HUES6 (cell line): ENCODE data around the gene USP38.
"Not testable (repeated sequence)": the region's sequence is repeated elsewhere in the genome, so short reads cannot be mapped to it uniquely, and the experiment has no call there.

Experiments
- H3K27ac ChIP-seq: 2 replicates; pipeline ENCODE4 v1.7.0; 2013; ENCODE audit warnings: low read depth, mild to moderate bottlenecking, low read length, inconsistent platforms
- H3K27me3 ChIP-seq: 2 replicates; pipeline ENCODE4 v1.6.1; 2013; ENCODE audit warnings: low read length; ENCODE audit not compliant: control insufficient read depth, insufficient read depth
- H3K36me3 ChIP-seq: 2 replicates; pipeline ENCODE4 v1.6.1; 2013; ENCODE audit warnings: low read length; ENCODE audit not compliant: control insufficient read depth, insufficient read depth
- H3K4me1 ChIP-seq: 2 replicates; pipeline ENCODE4 v1.6.1; 2013; ENCODE audit warnings: low read length; ENCODE audit not compliant: control insufficient read depth, insufficient read depth
- H3K4me3 ChIP-seq: 2 replicates; pipeline ENCODE4 v1.5.1; 2013; ENCODE audit warnings: low read depth, low read length
- H3K9ac ChIP-seq: one replicate; pipeline ENCODE4 v1.6.1; 2013; ENCODE audit warnings: mild to moderate bottlenecking, low read length
- H3K9me3 ChIP-seq: 2 replicates; pipeline ENCODE4 v1.6.1; 2013; ENCODE audit warnings: low read depth, low read length; ENCODE audit not compliant: control insufficient read depth, insufficient read depth

Gene USP38, protein sequence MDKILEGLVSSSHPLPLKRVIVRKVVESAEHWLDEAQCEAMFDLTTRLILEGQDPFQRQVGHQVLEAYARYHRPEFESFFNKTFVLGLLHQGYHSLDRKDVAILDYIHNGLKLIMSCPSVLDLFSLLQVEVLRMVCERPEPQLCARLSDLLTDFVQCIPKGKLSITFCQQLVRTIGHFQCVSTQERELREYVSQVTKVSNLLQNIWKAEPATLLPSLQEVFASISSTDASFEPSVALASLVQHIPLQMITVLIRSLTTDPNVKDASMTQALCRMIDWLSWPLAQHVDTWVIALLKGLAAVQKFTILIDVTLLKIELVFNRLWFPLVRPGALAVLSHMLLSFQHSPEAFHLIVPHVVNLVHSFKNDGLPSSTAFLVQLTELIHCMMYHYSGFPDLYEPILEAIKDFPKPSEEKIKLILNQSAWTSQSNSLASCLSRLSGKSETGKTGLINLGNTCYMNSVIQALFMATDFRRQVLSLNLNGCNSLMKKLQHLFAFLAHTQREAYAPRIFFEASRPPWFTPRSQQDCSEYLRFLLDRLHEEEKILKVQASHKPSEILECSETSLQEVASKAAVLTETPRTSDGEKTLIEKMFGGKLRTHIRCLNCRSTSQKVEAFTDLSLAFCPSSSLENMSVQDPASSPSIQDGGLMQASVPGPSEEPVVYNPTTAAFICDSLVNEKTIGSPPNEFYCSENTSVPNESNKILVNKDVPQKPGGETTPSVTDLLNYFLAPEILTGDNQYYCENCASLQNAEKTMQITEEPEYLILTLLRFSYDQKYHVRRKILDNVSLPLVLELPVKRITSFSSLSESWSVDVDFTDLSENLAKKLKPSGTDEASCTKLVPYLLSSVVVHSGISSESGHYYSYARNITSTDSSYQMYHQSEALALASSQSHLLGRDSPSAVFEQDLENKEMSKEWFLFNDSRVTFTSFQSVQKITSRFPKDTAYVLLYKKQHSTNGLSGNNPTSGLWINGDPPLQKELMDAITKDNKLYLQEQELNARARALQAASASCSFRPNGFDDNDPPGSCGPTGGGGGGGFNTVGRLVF

DNA sequence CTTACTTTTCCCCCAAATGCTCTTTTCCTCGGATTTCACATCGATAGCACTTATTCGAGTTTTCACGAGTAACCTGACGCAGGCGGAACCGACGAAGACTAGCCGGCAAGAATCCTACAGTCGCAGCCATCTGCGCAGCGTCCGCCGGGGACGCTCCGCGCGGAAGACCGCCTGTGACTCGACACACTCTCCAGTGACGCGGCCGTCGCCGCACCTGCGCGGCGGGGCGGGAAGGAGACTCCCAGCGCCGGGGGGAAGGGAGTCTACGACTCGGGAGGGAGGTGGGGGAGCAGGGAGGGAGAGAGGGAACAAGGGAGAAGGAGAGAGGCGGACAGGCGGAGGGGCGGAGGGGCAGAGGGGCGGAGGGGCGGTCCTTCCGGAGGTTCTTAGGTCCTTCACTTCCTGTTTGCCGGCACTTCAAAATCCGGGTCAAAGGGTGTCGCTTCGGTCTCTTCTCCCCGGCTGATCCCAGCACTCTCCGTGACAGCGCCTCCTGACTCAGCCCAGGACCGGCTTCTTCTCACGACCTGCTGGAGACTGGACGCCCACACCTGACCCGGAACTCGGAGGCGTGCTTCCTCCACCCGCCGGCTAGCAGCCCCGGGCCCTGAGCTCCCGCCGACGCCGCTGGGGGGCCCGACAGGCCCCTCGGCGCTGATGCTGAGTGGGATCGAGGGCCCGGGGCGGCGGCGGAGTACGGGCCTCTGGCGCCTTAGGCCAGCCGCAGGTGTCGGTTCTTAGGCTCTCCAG, at the start of gene USP38:
Gene USP38 (plus strand): TSS at position 415 of the 750 bp plus-strand sequence. CDS start 534 bp downstream, outside the sequence.
- Histone ChIP-seq H3K4me1 (peaks cover 5% of the 10 kb centered on the region; the same call in 1 of the 2 replicates), H3K27ac (peak within 1 kb of the TSS; percentile 75), H3K4me3 (peak within 1 kb of the TSS; percentile 84), H3K9me3 (no peaks in the 10 kb centered on the region), H3K27me3 (no peaks in the 10 kb centered on the region), H3K36me3 (peaks cover 20% of the 10 kb centered on the region), H3K9ac (peak within 1 kb of the TSS; percentile 87)

DNA sequence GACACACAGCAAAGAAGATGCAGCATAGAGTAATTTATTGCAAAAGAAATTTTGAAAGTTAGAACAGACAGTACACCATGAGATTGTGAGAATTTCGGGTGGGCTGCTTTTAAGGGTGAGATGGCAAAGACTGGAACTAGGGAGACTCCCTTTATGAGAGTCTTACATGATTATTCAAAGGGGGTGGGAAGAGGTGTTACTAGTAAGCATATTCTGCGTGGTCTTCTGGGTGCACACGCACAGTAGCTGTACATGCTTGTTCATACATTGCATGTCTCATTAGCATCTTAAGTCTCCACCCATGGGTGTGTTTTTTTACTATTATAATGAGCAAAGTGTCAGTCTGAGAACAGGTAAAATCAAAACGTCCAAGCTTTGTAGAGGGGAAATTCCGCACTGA, 49.4 kb upstream of the USP38 start:
- H3K9me3 ChIP-seq: no peaks in the 10 kb centered on the region
- H3K27ac ChIP-seq: no peak overlapping the region
- no peaks in the 10 kb centered on the region for H3K27me3 ChIP-seq
- no peaks in the 10 kb centered on the region for H3K36me3 ChIP-seq
- peaks cover 4% of the 10 kb centered on the region; the same call in 1 of the 2 replicates for H3K4me1 ChIP-seq
- no peak overlapping the region for H3K4me3 ChIP-seq
- H3K9ac ChIP-seq: no peak overlapping the region

DNA sequence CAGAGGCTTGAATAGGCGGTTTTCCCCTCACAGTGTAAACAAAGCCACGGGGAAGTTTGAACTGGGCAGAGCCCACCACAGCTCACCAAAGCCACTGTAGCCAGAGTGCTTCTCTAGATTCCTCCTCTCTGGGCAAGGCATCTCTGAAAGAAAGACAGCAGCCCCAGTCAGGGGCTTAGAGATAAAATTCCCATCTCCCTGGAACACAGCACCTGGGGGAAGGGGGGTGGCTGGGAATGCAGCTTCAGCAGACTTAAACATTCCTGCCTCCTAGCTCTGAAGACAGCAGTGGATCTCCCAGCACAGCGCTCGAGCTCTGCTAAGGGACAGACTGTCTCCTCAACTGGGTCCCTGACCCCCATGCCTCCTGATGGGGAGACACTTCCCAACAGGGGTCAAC, 44.0 kb upstream of the USP38 start:
- peaks cover 6% of the 10 kb centered on the region; the same call in 1 of the 2 replicates for H3K4me1 ChIP-seq
- H3K9me3 ChIP-seq: no peaks in the 10 kb centered on the region
- H3K27ac ChIP-seq: no peak overlapping the region
- no peak overlapping the region for H3K4me3 ChIP-seq
- H3K9ac ChIP-seq: no peak overlapping the region
- H3K36me3 ChIP-seq: no peaks in the 10 kb centered on the region
- no peaks in the 10 kb centered on the region for H3K27me3 ChIP-seq

DNA sequence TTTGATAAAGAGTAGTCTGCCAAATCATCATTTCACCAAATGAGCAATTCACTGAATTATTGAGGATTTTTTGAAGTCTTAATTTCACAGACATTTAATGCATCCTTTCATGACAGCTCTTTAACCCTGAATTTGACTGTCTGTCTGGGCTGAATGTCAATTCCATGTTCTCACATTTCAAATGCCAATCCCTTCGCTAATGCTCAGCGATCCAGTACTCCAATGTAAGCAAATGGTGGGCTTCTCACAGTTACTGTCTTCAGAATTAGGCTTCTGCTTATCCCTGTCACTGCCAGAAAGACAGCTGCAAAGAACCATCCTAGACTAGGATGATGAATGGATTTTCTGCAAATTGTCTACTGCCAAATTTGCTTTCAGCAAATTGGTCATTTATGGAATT, 36.2 kb upstream of the USP38 start:
- H3K4me3 ChIP-seq: no peak overlapping the region
- H3K36me3 ChIP-seq: no peaks in the 10 kb centered on the region
- H3K27me3 ChIP-seq: no peaks in the 10 kb centered on the region
- H3K4me1 ChIP-seq: no peaks in the 10 kb centered on the region
- peaks cover 8% of the 10 kb centered on the region for H3K9me3 ChIP-seq
- no peak overlapping the region for H3K9ac ChIP-seq
- no peak overlapping the region for H3K27ac ChIP-seq

DNA sequence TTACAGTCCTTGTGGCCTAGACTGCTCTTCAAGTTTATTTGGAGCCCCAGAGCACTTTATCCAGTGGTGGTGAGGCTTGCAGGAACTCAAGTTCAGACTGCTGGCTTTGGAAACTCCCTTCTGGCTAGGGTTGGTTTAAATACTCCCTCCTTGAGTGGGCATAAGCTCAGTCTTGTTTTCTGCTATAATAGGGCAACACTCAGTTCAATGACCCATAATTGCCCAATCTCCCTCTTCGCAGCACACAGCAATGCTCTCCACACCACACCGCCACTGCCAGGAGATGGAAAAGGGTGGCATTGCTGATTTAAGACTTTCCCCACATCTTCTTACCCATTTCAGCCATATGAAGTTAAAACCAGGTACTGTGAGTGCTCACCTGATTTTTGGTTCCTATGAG, 27.9 kb upstream of the USP38 start:
- Histone ChIP-seq H3K27ac (no peak overlapping the region), H3K4me3 (no peak overlapping the region), H3K4me1 (no peaks in the 10 kb centered on the region), H3K9ac (no peak overlapping the region), H3K36me3 (no peaks in the 10 kb centered on the region), H3K9me3 (peaks cover 12% of the 10 kb centered on the region), H3K27me3 (no peaks in the 10 kb centered on the region)

DNA sequence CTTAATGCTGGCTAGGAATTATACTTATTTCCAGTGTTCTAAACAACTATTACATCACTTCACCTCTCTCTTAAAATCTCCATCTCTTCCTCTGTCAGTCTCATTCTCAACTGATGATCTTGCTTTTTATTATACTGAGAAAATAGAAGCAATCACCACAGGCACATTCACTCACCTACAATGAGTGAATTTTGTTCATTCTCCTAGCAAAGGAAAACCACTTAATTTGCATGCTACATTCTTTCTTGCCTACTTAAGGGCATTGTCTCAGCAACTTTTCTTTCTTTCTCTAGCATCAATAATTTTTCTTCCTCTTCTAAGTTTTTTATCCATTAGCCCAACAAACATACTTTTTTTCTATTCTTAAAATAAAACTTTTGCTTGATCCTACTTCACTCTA, 21.1 kb upstream of the USP38 start:
- no peak overlapping the region for H3K27ac ChIP-seq
- no peaks in the 10 kb centered on the region for H3K36me3 ChIP-seq
- H3K4me1 ChIP-seq: no peaks in the 10 kb centered on the region
- no peaks in the 10 kb centered on the region for H3K27me3 ChIP-seq
- H3K4me3 ChIP-seq: no peak overlapping the region
- no peak overlapping the region for H3K9ac ChIP-seq
- H3K9me3 ChIP-seq: peaks cover 16% of the 10 kb centered on the region

DNA sequence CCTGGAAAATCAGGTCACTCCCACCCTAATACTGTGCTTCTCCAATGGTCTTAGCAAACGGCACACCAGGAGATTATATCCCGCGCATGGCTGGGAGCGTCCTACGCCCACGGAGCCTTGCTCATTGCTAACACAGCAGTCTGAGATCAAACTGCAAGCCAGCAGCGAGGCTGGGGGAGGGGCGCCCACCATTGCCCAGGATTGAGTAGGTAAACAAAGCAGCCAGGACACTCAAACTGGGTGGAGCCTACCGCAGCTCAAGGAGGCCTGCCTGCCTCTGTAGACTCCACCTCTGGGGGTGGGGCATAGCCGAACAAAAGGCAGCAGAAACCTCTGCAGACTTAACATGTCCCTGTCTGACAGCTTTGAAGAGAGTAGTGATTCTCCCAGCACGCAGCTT, 18.0 kb upstream of the USP38 start:
- not testable (repeated sequence) for H3K4me1 ChIP-seq, H3K4me3 ChIP-seq, H3K27me3 ChIP-seq, H3K27ac ChIP-seq, H3K36me3 ChIP-seq, H3K9ac ChIP-seq
- peaks cover 16% of the 10 kb centered on the region for H3K9me3 ChIP-seq

DNA sequence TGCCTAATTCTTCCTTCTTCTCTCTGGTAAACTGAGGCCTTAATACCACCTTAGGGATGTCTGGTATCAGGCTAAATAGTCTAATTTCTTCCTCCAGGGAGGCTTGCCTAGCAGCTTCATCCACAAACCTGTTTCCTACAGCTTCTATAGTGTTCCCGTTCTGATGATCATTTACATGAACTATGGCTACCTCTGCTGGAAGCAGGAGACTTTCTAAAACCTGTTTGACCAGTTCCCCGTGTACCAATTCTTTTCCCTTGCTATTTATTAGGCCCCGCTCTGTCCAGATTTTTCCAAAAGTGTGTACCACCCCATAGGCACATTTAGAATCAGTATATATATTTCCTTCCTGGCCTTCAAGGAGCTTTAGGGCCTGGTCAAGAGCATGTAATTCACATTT, 5.8 kb upstream of the USP38 start:
- no peak overlapping the region for H3K9ac ChIP-seq
- H3K27me3 ChIP-seq: no peaks in the 10 kb centered on the region
- H3K4me3 ChIP-seq: no peak overlapping the region
- no peak overlapping the region for H3K27ac ChIP-seq
- H3K36me3 ChIP-seq: no peaks in the 10 kb centered on the region
- H3K4me1 ChIP-seq: 0 out of 2 replicates have a peak, but pooled peaks cover 5% of the 10 kb centered on the region
- H3K9me3 ChIP-seq: peaks cover 10% of the 10 kb centered on the region

DNA sequence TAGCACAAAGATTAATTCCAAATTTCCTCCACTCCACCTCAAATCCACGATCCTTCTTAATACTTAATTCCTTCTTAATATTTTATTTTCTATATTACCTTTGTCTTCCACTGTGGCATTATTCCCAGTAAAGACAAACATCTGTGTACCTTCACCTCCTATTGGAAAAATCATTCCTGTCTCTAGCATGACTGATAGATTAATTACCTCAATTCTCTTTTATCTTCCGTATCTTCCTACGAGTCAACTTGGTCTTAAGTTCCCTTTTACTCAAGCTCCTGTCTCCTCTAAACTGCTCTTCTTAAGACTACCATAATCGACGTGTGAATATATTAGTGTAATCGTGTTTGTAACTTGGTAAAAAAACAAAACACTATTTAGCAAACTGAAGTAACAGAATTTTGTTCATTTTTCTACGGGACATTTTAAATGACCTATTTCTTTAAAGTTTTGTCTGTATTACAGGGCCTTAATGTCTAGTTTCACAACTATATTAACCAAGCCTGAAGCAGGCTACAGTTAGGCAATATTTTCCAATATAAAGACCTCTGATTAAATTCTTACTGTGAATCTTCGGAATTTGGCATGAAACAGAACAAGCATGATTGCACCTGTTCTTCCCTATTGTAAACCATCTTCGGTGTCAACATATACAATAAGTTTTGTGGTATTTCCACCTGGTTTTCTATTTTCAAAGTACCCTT, 1.1 kb upstream of the USP38 start:
- Histone ChIP-seq H3K27ac (peak overlapping the region; percentile 75; the same call in 1 of the 2 replicates), H3K9me3 (peaks cover 2% of the 10 kb centered on the region; the same call in 1 of the 2 replicates), H3K36me3 (peaks cover 11% of the 10 kb centered on the region), H3K4me3 (peak overlapping the region; percentile 84), H3K27me3 (no peaks in the 10 kb centered on the region), H3K4me1 (peaks cover 5% of the 10 kb centered on the region; the same call in 1 of the 2 replicates), H3K9ac (peak overlapping the region; percentile 87)

DNA sequence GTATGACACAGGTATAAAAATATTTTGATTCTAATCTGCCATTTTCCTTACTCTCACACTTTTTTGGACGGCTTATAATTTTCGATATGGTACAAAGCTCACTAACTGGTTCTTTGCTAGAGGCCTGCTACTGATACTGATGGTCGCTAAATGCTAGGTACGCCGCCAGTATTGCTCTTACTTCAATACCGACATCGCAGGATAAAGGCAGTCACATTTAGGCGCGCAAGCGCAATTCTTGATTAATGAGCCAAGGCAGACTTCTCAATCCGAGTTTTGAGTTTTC, 557 bp upstream of the USP38 start:
- Histone ChIP-seq H3K27me3 (no peaks in the 10 kb centered on the region), H3K27ac (peak overlapping the region; percentile 75), H3K9ac (peak overlapping the region; percentile 87), H3K4me1 (peaks cover 5% of the 10 kb centered on the region; the same call in 1 of the 2 replicates), H3K9me3 (peaks cover 2% of the 10 kb centered on the region; the same call in 1 of the 2 replicates), H3K4me3 (peak overlapping the region; percentile 84), H3K36me3 (peaks cover 16% of the 10 kb centered on the region)
